Measurements from ENCODE around the gene SEPTIN12. TPM values are rescaled to one million over a fixed set of nuclear protein-coding genes. Genes with fewer than 3 reads are reported as not detected.

SEPTIN12 gene
- total and polyA plus RNA-seq, 2 of the 8 experiments (the other 6 are each of a cell fraction or from before 2014, with no cell fraction given) = 0.24 TPM; not detected in 1

- TF ChIP-seq ATF3 (IDR thresholded peaks at IDR 0.05; ENCODE audit: insufficient read depth, low read depth, low read length) = no peak
- TF ChIP-seq CREB1 (IDR thresholded peaks at IDR 0.05) = no peak
- no peak for TF ChIP-seq CHD1 (IDR thresholded peaks at IDR 0.05; ENCODE audit: low read depth, low read length)
- TF ChIP-seq EZH2 (IDR thresholded peaks at IDR 0.05; ENCODE audit: low read depth, low read length, severe bottlenecking) = no peak
- no peak for TF ChIP-seq ZNF274 (IDR thresholded peaks at IDR 0.05; ENCODE audit: borderline replicate concordance, extremely low read depth, low read length)
- TF ChIP-seq TAF7 (optimal IDR thresholded peaks at IDR 0.05; ENCODE audit: borderline replicate concordance, low read depth, low read length) = no peak
- TF ChIP-seq, protein P1, sequence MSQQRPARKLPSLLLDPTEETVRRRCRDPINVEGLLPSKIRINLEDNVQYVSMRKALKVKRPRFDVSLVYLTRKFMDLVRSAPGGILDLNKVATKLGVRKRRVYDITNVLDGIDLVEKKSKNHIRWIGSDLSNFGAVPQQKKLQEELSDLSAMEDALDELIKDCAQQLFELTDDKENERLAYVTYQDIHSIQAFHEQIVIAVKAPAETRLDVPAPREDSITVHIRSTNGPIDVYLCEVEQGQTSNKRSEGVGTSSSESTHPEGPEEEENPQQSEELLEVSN (IDR thresholded peaks at IDR 0.05) = no peak
- TF ChIP-seq CHD7 (IDR thresholded peaks at IDR 0.05; ENCODE audit: insufficient replicate concordance, low read length) = no peak
- TF ChIP-seq BRCA1 (IDR thresholded peaks at IDR 0.05; ENCODE audit: low read depth, low read length) = no peak
These were observed 59.5 kb downstream of the SEPTIN12 start (continued) for GRCh38 chr16:4728676-4729075.

All from H1 (cell line).